LHCN-M2 (cell line): ENCODE data around the gene TNIK. TPM values are rescaled to one million over a fixed set of nuclear protein-coding genes. Genes with fewer than 3 reads are reported as not detected.

Experiments
- DNase-seq: peaks from one replicate; pipeline ENCODE4 v3.0.0-alpha.2; 2012; ENCODE audit warnings: low read depth
- total RNA-seq: library from RNA; depleted of rRNA; stranded (reverse); fragments of >200 nt; gene quantifications from 2 replicates; pipeline ENCODE4 v1.2.3, GENCODE V29; 2014

Gene TNIK
- total RNA-seq, 1 experiment from 2014 or later, result 0.23 TPM

DNA sequence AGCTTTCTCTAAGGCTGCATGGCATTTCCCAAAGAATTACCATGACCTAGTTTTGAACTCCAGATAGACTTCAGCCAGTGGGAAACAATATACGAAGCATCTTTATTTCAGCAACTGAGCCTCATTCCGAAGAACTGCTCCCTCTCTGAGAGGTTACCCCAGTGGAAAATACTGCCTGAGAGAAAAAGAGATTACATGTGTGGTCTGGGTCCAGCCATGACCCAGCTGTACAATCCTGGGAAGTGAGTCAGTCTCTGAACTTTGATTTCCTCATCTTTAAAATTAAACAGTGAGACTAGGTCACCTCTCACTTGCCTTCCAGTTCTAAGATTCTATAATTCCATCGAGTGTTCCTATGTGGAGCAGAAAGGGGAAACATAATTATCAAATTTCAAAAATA, 42.4 kb downstream of the TNIK start:
- DNase-seq, result peak; percentile 69

DNA sequence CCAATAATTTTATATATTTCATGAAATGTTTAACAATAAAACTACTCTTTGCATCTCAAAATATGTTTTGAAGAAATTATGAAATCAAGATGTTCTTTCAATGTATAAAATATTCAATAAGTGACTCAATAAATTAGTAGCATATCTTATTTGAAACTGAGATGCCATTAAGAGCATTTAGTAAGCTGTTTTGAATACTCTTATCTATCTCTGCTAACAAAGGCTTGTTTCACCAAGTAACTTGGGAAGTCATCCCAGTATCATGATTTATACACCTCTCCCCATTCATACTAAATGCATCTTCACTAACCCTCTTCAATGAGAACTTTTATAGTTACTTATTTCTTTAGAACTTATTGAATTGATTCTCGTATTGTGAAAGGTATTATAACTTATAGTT, 43.1 kb downstream of the TNIK start:
- DNase-seq, result no peak

DNA sequence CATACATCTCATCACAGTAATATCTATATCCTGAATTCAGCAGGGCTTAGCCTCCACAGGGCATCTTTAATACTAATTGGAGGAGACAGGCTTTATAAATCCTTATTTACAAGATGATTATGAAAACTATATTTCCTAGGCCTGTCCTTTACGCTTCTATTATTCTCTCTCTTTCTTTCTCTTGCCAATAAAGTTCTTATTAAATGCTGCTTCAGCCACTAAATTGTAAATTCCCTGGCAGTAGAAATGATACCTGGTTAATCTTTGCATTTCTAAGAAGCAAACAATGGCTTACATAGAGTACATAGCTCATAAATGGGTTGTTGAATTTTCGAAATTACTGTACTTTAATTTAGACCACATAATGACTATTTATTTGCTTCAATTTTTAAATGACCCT, 43.5 kb downstream of the TNIK start:
- no peak for DNase-seq

DNA sequence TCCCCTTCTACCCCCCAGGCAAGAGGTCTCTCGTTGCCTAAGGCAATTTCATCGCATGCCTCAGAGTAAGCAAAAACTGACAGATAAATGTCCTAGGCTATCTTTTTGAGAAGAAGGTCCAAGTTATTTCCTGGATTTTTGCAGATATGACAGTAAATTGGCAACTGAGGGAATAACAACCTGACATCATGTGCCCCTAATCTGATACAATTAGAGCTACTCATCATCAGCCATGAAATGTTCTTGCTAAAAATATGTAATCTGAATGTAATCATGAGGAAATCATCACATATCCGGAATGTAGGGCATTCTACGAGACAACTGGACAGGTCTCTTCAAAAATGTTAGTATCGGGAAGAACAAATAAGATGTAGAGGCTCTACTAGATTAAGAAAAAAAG, 44.1 kb downstream of the TNIK start:
- no peak for DNase-seq

DNA sequence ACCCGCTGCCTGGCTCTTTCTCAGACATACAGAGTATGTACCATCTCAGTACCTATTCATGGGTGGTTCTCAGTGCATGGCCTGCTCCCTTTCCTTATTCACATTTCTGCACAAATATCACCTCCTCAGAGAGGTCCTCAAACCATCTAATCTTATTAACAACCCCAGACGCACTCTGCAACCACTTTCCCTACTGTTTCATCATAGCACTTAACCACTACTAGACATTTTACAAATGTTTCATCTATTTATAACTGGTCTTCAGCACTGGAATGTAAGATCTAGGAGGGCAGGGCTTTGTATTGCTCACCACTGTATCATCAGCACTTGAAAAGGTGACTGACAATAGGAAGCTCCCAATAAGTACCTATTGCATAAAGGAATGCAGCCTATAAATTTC, 45.1 kb downstream of the TNIK start:
- DNase-seq, result peak; percentile 22

DNA sequence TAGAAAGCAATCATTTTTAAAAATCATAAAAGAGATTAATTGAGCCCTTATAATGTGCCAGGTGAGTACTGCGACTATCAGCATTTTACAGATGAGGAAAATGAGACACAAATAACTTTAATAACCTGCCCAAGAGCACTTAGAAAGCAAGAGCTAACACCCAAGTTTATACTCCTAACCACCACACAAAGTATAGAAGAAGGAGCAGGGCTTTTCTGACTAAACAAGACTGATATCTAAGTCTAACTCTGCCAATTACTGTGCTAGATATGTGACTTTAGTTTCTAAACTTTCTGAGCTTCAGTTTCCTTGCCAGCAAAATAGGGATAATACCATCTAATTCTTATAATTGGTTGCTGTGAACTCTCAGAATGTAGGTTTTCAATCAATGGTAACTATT, 47.7 kb downstream of the TNIK start:
- DNase-seq, result no peak

DNA sequence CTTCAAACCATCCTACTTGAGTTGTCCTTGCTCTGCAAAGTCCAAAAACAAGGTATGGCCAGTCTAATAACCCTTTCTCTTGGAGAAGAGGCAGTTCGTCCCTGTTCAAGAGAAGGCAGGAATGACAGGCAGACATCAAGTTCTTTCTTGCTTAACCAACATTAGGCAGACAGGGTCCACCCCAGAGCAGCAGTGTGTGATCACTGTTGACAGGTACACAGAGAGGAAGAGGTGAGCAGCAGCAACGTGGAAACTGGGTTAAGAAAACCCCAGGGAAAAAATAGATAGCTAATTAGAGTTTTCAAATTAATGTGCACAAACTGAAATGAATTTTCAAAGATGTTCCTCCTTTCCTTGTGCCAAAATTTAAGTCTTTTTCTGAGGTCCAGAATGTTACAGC, 48.2 kb downstream of the TNIK start:
- no peak for DNase-seq

DNA sequence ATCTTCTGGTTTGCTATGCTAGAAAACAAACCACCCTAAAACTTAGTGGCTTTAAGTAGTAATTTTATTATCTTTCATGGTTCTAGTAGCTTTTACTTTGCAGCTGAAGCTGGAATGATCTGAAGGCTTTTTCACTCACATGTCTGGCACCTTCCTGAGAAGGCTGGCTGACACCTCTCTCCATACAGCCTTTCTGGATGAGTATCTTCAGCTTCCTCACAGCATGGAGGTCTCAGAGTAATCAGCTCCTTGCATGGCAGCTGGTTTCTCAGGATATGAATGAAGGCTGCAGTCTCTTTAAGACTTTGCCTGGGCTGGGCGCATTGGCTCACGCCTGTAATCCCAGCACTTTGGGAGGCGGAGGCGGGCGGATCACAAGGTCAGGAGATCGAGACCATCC, 50.0 kb downstream of the TNIK start:
- no peak for DNase-seq

DNA sequence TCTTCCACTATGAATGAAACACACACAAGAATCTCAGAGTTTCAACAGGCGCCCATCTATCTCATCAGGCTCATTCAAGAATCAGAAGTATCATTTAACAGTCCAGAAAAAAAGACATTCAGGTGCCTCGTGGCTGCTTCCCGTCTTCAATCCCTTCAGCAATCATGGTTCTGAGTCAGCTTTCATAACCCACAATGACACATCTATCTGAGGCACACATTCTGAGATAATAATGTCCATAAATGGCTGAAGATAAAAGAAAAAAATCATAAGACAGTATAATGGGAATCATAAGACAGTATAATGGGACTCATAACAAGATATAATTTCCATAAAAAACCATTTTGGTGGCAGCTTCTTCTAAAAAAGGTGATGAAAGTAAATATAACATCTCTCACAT, 52.4 kb downstream of the TNIK start:
- DNase-seq, result peak; percentile 89

DNA sequence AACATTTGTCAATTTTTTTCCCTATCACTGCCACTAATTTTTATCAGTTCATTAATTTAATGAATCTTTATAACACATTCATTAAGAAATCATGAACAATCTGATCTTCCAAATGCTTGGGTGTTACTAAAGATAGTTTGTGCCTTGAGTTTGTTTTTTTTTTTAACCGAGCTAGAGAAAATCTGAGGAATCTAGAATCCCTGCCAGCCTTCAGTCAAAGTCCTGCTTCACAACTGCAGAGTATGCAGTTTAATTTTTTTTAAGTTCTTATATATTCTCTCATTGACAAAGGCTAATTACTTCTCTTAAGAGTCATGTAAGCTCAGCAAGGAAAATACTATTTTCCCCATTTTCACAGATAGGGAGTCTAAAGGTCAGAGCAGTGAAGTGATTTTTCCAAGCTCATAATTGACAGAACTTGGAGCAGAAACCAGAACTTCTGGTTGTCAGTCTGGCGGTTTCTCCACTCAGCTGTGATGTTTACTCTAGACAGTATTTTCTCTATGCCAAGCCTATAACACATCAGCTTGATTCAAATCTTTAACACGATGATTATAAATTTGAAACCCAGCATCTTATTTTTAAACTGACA, 55.7 kb downstream of the TNIK start:
- DNase-seq, result no peak

DNA sequence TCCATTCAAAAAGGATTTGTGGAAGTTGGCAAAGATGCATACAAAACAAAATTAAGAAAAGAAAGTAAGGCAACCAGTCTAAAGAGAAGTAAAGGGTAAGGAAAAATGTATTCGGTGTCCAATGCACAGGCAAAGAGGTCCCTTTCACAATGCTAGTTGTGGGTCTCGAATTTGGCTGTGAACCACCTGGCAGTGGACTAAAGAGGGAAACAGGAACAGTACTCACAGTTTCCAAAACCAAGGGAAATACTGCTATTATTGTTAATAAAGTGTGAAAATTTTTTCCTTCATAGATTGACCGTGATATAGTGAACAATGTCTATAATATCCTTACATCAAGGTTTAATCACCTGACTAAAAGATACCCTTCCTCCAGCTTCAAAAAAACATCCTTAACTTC, 57.9 kb downstream of the TNIK start:
- DNase-seq, result no peak

DNA sequence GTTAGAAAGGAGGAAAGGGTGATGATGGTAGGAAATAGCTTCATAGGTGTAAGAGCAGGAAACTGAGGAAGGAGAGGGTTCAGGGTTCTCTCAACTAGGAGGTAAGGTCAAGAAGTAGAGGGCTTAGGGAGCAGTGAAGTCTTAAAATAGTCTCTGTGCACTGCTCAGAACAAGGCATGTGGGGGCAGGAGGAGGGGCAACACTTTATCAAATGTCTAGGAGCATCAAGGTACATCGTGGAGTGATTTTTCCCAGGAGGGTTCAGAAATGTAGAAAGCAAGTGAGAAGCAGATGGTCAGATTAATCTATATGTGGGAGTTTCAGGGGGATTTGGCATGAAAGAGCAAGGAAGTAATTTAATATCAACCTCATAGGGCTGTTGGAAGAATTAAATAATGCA, 58.8 kb downstream of the TNIK start:
- DNase-seq, result no peak

DNA sequence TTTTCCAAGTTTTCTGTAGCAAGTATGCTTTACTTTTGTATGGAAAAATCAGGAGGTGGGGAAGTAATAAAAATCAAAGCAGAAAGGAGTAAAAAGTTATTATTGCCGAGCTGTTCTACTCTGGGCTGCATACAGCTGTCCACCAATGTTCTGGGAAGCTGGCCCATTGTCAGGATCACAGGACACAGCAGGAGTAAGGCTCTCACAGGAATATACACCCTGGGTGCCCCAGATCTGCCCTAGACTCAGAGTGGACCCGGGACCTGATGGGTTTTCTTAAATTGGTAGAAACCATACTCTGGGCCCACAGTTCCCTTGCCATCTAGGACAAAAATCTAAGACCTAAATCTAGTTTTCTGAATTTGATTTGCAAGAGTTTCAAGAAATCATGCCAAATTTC, 60.4 kb downstream of the TNIK start:
- DNase-seq, result no peak

DNA sequence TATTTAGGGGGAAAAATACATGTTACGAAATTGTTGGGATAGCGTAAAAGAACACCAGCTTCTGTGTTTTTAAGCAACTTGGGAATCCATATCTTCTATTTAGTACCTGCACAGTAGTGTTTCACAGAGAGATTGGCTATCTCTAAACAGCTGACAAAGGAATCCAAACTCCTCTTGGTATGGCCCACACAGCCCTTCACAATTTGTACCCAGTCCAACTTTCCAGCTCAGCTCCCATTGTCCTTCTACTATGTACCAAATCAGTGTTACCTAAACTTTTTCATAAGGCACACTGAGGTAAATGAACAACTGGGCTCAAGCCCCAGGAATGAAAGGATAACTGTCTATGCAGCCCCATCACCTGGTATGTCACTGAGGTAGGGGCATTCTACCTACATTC, 61.9 kb downstream of the TNIK start:
- no peak for DNase-seq

DNA sequence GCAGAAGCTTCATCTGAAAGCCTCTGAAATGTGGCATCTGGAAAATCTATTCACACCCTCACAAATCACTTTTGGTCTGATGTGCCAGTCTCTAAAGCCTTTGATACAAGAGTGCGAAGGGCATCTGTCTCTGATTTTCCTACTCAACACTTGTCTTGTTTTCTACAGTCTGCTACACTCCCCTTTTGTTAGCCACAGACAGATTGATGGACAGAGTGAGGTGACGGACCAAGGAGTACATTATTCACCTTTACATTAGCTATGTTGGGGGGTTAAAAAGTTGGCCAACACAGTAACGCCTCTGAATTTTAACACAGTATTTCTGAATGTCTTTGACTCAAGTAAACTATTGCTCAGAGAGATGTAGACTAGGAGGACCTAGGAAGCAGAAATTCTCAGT, 63.1 kb downstream of the TNIK start:
- DNase-seq, result no peak

DNA sequence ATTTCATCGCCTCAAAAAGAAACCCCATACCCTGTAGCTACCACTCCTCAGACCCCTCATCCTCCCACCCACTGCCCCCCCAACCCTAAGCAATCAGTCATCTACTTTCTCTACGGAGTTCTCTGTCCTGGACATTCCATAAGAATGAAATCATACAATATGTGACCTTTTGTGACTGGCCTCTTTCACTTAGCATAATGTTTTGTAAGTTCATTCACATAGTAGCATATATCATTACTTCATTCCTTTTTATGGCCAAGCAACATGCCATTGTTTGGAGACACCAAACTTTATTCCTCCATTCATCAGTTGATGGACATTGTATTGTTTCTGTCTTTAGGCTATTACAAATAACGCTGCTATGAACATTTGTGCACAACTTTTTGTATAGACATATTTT, 64.2 kb downstream of the TNIK start:
- DNase-seq, result peak; percentile 45

DNA sequence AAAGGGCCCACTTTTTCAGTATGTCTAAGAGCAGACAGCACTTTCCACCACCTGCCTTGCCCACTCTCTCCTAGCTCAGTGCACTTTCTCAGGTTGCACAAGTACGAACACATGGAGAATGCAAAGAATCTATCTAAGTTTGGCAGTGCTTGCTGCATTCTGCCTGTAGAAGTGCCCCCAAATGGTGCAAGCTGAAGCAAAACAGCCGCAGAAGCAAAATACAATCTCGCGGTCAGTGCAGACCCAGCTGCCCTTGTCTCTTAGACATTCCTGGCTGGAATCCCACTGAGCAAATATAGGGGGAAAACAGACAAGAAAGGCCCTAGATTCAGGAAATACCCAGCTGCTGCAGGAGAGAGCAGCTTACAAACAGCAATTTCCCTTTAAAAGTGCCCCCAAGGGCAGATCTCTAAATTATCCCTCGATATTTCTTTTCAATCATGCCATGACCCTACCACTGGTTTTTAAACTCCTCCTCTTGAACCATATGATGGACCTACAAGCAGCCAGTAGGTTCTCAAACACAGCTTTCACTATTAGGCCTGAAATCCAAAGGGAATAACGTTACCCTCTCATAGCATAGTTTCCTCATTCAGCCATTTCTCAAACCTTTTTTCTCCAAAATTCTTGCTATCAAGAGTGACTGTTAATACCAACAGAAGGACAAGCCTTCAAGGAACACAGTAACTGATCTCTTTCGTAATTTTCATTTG, 67.0 kb downstream of the TNIK start:
- peak; percentile 92 for DNase-seq

DNA sequence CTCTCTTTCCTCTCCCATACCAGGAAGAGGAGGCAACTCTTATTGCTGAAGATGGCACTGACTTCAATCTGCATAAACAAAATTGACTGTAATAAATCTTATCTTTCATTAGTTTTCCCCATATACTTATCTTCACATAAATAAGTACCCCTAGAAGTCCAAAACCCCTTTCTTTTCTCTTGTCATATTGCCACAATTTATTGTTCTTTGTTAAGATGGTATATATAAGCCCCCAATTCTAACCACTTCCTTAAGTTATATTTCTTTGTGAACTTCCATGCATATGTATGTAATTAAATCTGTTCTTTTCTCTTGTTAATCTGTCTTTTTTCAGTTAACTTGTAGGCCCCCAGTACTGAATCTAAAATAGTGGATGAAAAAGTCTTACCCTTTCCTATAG, 68.8 kb downstream of the TNIK start:
- DNase-seq, result no peak

DNA sequence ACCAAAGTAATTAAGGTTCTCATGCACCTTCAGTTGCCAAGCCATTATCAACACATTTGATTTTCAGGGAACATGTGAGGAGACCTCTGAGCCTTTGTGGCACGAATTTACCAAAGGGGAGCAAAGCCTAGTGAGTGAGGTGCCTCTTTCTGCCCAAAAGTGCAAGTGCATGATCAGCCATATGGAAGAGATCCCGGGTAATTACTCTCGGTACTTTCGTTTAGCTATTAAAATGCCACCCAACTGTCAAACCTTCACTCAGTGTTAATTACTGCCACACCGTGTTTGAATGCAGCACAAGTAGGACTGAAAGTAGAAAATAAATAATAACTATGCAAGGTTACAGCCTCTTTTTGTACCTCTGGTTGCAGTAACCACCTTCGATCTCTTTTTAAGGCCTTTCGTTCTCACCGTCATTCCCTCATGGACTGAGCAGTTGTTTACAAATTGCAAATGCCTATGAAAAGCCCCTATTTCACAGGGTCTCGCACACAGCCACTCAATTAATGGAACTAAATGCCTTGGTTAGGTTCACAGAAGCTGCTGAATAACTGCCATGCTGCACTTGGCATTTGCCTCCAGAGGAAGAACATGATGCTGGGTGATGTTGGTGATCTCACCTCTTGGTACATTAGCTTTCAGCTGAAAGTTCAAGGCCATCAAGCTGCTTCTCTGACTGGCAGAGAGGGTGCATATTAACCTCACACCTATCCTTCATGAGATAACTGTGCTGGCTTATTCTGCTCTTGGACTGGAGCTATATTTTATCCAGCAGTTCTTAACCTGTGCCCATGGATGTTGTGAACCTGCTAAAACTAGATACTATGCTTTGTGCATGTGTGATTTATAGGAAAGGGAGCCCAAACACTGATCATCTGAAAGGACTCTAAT, 69.9 kb downstream of the TNIK start:
- DNase-seq, result no peak

DNA sequence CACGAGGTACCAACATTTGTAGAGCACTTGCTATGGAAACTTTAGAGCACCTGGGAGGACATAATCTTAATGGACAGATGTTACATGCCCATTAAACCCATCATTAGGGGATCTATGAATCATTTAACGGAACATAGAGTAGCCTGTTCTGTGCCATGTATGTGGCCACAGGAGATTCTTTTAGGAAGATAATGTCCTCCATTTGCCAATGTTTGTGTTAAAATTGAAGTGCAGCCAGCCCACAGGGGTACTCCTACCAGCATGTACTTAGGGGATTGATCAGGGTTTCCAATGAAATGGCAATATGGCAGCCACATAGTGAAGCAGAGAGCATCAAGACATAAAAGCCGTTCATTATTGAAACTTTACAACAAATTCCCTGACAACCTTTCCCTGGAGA, 70.7 kb downstream of the TNIK start:
- DNase-seq, result no peak

DNA sequence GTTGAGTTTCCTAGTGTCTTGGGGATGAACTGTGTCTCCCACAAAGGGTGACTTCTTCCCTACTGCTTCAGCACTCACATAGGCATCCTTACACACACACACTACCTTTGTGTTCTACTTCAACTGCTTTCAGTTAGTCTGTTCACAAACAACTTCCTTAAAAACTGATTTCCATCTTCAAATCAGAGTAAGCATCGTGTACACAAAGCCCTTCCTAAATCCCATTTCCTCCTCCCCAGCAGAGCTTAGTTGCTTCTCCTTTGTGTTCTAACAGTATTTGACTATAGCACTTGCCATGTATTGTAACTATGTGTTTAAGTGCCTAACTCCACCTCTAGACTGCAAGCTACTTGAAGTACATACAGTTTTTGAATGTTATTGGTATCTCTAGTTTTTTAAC, 71.7 kb downstream of the TNIK start:
- no peak for DNase-seq

DNA sequence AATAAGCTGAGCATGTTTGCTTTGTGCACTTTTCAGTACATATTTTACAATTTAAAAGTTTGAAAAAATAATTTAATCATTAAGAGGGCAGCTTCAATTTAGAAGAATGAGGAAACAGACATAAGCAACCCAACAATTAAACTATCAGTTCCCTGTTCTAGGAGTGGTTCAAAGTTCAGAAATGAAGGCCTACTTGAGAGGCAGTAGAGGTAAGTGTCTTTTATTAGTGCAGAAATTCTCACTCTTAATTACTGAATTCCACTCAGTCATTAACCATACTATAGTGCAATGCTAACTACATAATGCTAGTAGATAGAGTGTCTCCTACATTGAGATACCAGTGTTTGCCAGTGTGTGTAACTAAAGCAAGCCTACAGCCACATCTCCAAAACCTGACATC, 73.1 kb downstream of the TNIK start:
- no peak for DNase-seq

DNA sequence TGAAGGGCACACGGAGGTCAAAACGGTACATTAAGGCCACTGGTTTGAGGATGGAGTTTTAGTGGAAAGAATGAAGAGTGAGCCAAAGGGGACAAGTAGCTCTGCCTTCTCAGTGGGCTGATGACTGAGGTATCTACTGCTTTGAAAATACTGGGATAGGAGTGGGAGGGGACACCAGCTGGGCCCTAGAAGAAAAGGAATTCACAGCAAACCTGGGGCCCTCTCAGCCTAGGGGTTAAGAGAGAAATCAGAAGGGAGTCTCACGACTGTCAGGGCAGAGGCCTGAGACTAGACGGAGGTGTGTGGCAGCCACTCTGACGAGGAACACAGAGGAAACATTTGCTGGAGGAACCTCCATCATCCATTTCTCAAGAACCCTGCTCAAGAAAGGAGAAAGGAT, 75.1 kb downstream of the TNIK start:
- no peak for DNase-seq
